ENCODE data around the gene NAALADL2.

NAALADL2 gene

GRCh38 chr3:175852560-175852959, 993.4 kb downstream of the NAALADL2 start:
- no peaks in the 10 kb centered on the region for H3K79me2 ChIP-seq (ENCODE audit: insufficient read depth, low read length)
- no peak overlapping the region for H3K9ac ChIP-seq (ENCODE audit: low read length)
- no peaks in the 10 kb centered on the region for H3K27me3 ChIP-seq (ENCODE audit: low read length)
- H3K9me2 ChIP-seq (replicated peaks; ENCODE audit: insufficient read depth, low read length): no peaks in the 10 kb centered on the region
- H3K4me3 ChIP-seq (ENCODE audit: insufficient read depth, low read length, poor library complexity, severe bottlenecking): no peak overlapping the region
- H3K36me3 ChIP-seq (ENCODE audit: low read length): no peaks in the 10 kb centered on the region
- no peak overlapping the region for H3K4me2 ChIP-seq (ENCODE audit: low read depth, low read length, poor library complexity, severe bottlenecking)
- no peaks in the 10 kb centered on the region for H3F3A ChIP-seq (ENCODE audit: insufficient read depth)
- H3K9me3 ChIP-seq (ENCODE audit: insufficient read depth, low read length): no peaks in the 10 kb centered on the region
- no peaks in the 10 kb centered on the region for H4K20me1 ChIP-seq (ENCODE audit: low read depth, low read length)
- no peak overlapping the region for H2AFZ ChIP-seq (ENCODE audit: low read depth, low read length, severe bottlenecking)
- no peak for TF ChIP-seq EZH2phosphoT487 (conservative IDR thresholded peaks at IDR 0.05; ENCODE audit: low read length)
- no peak for TF ChIP-seq CTCF (IDR thresholded peaks at IDR 0.05; ENCODE audit: insufficient read depth, low read length, poor library complexity, severe bottlenecking)
- no peak overlapping the region for H3K27ac ChIP-seq (ENCODE audit: low read depth, low read length)

- no peaks in the 10 kb centered on the region for H3F3A ChIP-seq (ENCODE audit: insufficient read depth)
Measured at GRCh38 chr3:175857666-175858270, 998.6 kb downstream of the NAALADL2 start.

More at GRCh38 chr3:175857666-175858270, 998.6 kb downstream of the NAALADL2 start:
- Histone ChIP-seq H3K9ac (ENCODE audit: low read length) (no peak overlapping the region), H3K27me3 (ENCODE audit: low read length) (no peaks in the 10 kb centered on the region), H3K79me2 (ENCODE audit: insufficient read depth, low read length) (no peaks in the 10 kb centered on the region), H3K9me2 (replicated peaks; ENCODE audit: insufficient read depth, low read length) (no peaks in the 10 kb centered on the region), H3K27ac (ENCODE audit: low read depth, low read length) (no peak overlapping the region), H3K4me3 (ENCODE audit: insufficient read depth, low read length, poor library complexity, severe bottlenecking) (no peak overlapping the region), H3K9me3 (ENCODE audit: insufficient read depth, low read length) (no peaks in the 10 kb centered on the region), H4K20me1 (ENCODE audit: low read depth, low read length) (no peaks in the 10 kb centered on the region), H2AFZ (ENCODE audit: low read depth, low read length, severe bottlenecking) (no peak overlapping the region), H3K4me2 (ENCODE audit: low read depth, low read length, poor library complexity, severe bottlenecking) (no peak overlapping the region), H3K36me3 (ENCODE audit: low read length) (no peaks in the 10 kb centered on the region)
- TF ChIP-seq EZH2phosphoT487 (conservative IDR thresholded peaks at IDR 0.05; ENCODE audit: low read length) (no peak), CTCF (IDR thresholded peaks at IDR 0.05; ENCODE audit: insufficient read depth, low read length, poor library complexity, severe bottlenecking) (no peak)
